Endodermal cell (in vitro differentiated cells): ENCODE data around the gene SCGN. TPM values are rescaled to one million over a fixed set of nuclear protein-coding genes. Genes with fewer than 3 reads are reported as not detected.

Source experiments
- DNase-seq: peaks from one replicate; pipeline ENCODE4 v3.0.0-alpha.2; 2017
- H3K27ac ChIP-seq: 2 replicates; pipeline ENCODE4 v1.5.1; 2013; ENCODE audit warnings: mild to moderate bottlenecking, low read depth, low read length, moderate library complexity
- H3K27me3 ChIP-seq: 2 replicates; pipeline ENCODE4 v1.6.1; 2013; ENCODE audit warnings: mild to moderate bottlenecking, low read length, moderate library complexity; ENCODE audit not compliant: insufficient read depth, control insufficient read depth, poor library complexity, severe bottlenecking
- H3K36me3 ChIP-seq: 2 replicates; pipeline ENCODE4 v1.7.0; 2013; ENCODE audit warnings: mild to moderate bottlenecking, low read length, moderate library complexity; ENCODE audit not compliant: control insufficient read depth, insufficient read depth
- H3K4me1 ChIP-seq: one replicate; pipeline ENCODE4 v1.7.0; 2013; ENCODE audit warnings: low read length; ENCODE audit not compliant: control insufficient read depth, insufficient read depth
- H3K4me3 ChIP-seq: 2 replicates; pipeline ENCODE4 v1.5.1; 2013; ENCODE audit warnings: mild to moderate bottlenecking, low read length, moderate library complexity
- H3K9ac ChIP-seq: 2 replicates; pipeline ENCODE4 v1.6.1; 2013; ENCODE audit warnings: mild to moderate bottlenecking, low read length, moderate library complexity; ENCODE audit not compliant: poor library complexity, severe bottlenecking; ENCODE audit errors: extremely low read depth
- H3K9me3 ChIP-seq: 2 replicates; pipeline ENCODE4 v1.6.1; 2013; ENCODE audit warnings: mild to moderate bottlenecking, low read length, moderate library complexity; ENCODE audit not compliant: control insufficient read depth
- H3K27ac Mint-ChIP-seq: 2 replicates; pipeline ENCODE4 v1.8.0; 2020; ENCODE audit warnings: mixed read lengths
- H3K27me3 Mint-ChIP-seq: 2 replicates; pipeline ENCODE4 v1.8.0; 2021; ENCODE audit warnings: mild to moderate bottlenecking, mixed read lengths; ENCODE audit not compliant: insufficient read depth
- H3K36me3 Mint-ChIP-seq: 2 replicates; pipeline ENCODE4 v1.8.0; 2020; ENCODE audit warnings: low read depth, mixed read lengths
- H3K4me1 Mint-ChIP-seq: 2 replicates; pipeline ENCODE4 v1.8.0; 2020; ENCODE audit warnings: mixed read lengths
- H3K4me3 Mint-ChIP-seq: 2 replicates; pipeline ENCODE4 v1.8.0; 2020; ENCODE audit warnings: mild to moderate bottlenecking, moderate library complexity, mixed read lengths
- H3K9me3 Mint-ChIP-seq: 2 replicates; pipeline ENCODE4 v1.8.0; 2020; ENCODE audit warnings: mild to moderate bottlenecking, mixed read lengths
- CTCF ChIP-seq: fragments of 200-600 bp; sonication (generic); conservative IDR thresholded peaks from 2 replicates; pipeline ENCODE4 v1.5.0; 2021; ENCODE audit warnings: antibody characterized with exemption, mild to moderate bottlenecking
- WGBS, 2 experiments: methylation state at CpG; one replicate each; pipeline versions ENCODE4 v1.1.5 to v1.1.7; 2013; ENCODE audit warnings: missing lambda C conversion rate in 2 of 2, mixed read lengths in 1 of 2; ENCODE audit not compliant: insufficient coverage in 1 of 2, insufficient read length in 1 of 2; 5-methylcytosine and 5-hydroxymethylcytosine counted together
- total RNA-seq, 2 donors: library from RNA; stranded (reverse); fragmentation: NEBNext Ultra II Directional in 1 of 2; extraction: Animal tissue kit (Norgen Biotek cat#: 25700) in 1 of 2; gene quantifications; 2 replicates in 1 of 2; 3 replicates in 1 of 2; pipeline ENCODE4 v1.2.1, GENCODE V29; 2021

Gene SCGN
- total RNA-seq, 2 donors from 2014 or later: not detected

GRCh38 chr6:25665455-25665854, 13.4 kb downstream of the SCGN start:
- Mint-ChIP-seq H3K4me1 (peaks cover 6% of the 10 kb centered on the region), H3K27me3 (peaks cover 86% of the 10 kb centered on the region), H3K36me3 (no peaks in the 10 kb centered on the region), H3K9me3 (no peaks in the 10 kb centered on the region), H3K4me3 (no peak overlapping the region), H3K27ac (no peak overlapping the region)
- Histone ChIP-seq H3K27ac (no peak overlapping the region), H3K4me1 (no peaks in the 10 kb centered on the region), H3K27me3 (peaks cover 100% of the 10 kb centered on the region), H3K4me3 (no peak overlapping the region), H3K9me3 (no peaks in the 10 kb centered on the region), H3K36me3 (no peaks in the 10 kb centered on the region), H3K9ac (no peak overlapping the region)
- 93 to 96% methylated on average over 4 of the region's 4 CpGs for WGBS, 2 experiments
- no peak for TF ChIP-seq CTCF
- DNase-seq: no peak

DNA sequence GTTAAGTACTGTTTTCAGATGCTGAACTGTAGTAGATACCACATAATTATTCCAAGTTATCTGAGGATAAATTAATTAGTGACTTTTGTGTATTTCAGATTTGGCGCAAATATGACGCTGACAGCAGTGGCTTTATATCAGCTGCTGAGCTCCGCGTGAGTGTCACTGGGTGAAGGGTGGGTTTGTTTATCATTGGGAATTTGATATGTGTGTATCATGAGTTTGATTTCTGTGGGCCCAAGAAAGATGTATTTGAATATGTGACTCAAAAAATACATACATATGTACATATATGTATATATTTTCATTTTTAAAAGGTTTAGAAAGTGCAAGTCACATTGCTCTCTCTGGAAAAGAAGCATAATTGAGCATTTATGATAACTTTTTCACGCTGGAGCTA, 17.4 kb downstream of the SCGN start:
- Histone ChIP-seq H3K27ac (no peak overlapping the region), H3K9ac (no peak overlapping the region), H3K9me3 (no peaks in the 10 kb centered on the region), H3K4me1 (peaks cover 4% of the 10 kb centered on the region), H3K4me3 (no peak overlapping the region), H3K36me3 (no peaks in the 10 kb centered on the region), H3K27me3 (peaks cover 100% of the 10 kb centered on the region)
- Mint-ChIP-seq H3K27me3 (peaks cover 89% of the 10 kb centered on the region), H3K36me3 (no peaks in the 10 kb centered on the region), H3K4me3 (no peak overlapping the region), H3K9me3 (no peaks in the 10 kb centered on the region), H3K27ac (no peak overlapping the region), H3K4me1 (peaks cover 10% of the 10 kb centered on the region)
- TF ChIP-seq CTCF: no peak
- DNase-seq: no peak
- 92% methylated on average over 1 to 5 of the region's 5 CpGs for WGBS, 2 experiments

DNA sequence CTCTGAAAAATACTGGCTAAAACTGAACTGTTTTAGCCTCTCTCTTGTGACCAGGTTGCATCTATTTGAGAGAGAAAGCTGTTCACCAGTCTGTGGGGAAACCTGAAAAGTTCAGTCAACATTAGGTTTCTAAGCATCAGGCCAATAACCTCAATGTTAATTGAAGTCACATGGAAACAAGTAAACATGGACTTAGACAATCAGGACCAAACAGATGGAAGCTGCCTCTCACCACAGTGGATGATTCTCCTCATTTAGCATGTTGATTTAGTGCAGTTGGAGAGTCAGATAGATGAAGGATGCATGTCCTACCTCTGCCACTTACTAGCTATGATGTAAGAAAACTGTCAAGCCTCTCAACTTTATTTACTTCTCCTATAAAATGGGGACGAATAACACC, 18.2 kb downstream of the SCGN start:
- Mint-ChIP-seq H3K36me3 (no peaks in the 10 kb centered on the region), H3K27me3 (peaks cover 83% of the 10 kb centered on the region), H3K9me3 (no peaks in the 10 kb centered on the region), H3K27ac (no peak overlapping the region), H3K4me1 (peaks cover 8% of the 10 kb centered on the region), H3K4me3 (no peak overlapping the region)
- Histone ChIP-seq H3K4me1 (peaks cover 4% of the 10 kb centered on the region), H3K27me3 (peaks cover 100% of the 10 kb centered on the region), H3K4me3 (no peak overlapping the region), H3K27ac (no peak overlapping the region), H3K36me3 (no peaks in the 10 kb centered on the region), H3K9ac (no peak overlapping the region), H3K9me3 (no peaks in the 10 kb centered on the region)
- no peak for DNase-seq
- no peak for TF ChIP-seq CTCF
- 50% methylated on average over 1 of the region's 1 CpG; no CpG with 5 or more reads in 1 of the 2 experiments for WGBS, 2 experiments
